ENCODE data around the gene CGRRF1. TPM values are rescaled to one million over a fixed set of nuclear protein-coding genes. Genes with fewer than 3 reads are reported as not detected.

Gene CGRRF1
- total and polyA plus RNA-seq, 2 of the 13 experiments (the other 11 are each of a cell fraction or from before 2014, with no cell fraction given): 16.8 to 18.2 TPM

DNA sequence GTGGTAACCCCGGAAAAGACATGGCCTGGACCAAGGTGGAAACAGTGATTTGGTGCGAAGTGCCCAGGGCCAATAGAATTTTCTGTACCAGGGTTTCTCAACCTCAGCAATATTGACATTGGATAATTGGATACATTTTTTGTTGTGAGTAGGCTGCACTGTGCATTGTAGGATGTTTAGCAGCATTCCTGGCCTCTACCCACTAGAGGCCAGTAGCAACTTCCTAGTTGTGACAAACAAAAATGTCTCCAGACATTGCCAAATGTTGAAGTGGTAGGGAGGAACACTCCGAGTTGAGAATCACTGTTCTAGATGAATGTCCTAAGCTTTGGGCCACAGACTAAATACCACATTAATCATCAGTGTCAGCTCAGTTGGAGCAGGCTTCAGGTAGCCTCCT is 6.2 kb upstream of the CGRRF1 start (continued):
- TF ChIP-seq ZNF180 (CRISPR knock-in tag; IDR thresholded peaks at IDR 0.05; ENCODE audit: borderline replicate concordance, low read depth) (no peak), AGO2 (optimal IDR thresholded peaks at IDR 0.05; ENCODE audit: low read depth, low read length) (no peak), HNF4G (IDR thresholded peaks at IDR 0.05; ENCODE audit: borderline replicate concordance, low read depth, low read length) (no peak), HNF4G (CRISPR knock-in tag; IDR thresholded peaks at IDR 0.05; ENCODE audit: borderline replicate concordance, low read depth) (no peak), ZFP36L2 (CRISPR knock-in tag; IDR thresholded peaks at IDR 0.05) (no peak), ZNF607 (CRISPR knock-in tag; IDR thresholded peaks at IDR 0.05; ENCODE audit: borderline replicate concordance) (no peak), CBX2 (IDR thresholded peaks at IDR 0.05; ENCODE audit: low read depth, low read length) (no peak), CBX2 (CRISPR knock-in tag; IDR thresholded peaks at IDR 0.05; ENCODE audit: low read depth) (no peak), HNRNPLL (IDR thresholded peaks at IDR 0.05; ENCODE audit: low read depth, low read length, poor library complexity, severe bottlenecking) (no peak), ZKSCAN1 (IDR thresholded peaks at IDR 0.05; ENCODE audit: low read length) (0 out of 2 replicates have a peak, but pooled peaks have one; percentile 35), MEIS1 (CRISPR knock-in tag; IDR thresholded peaks at IDR 0.05; ENCODE audit: borderline replicate concordance) (no peak), CREB1 (IDR thresholded peaks at IDR 0.05) (no peak), CREB1 (CRISPR knock-in tag; IDR thresholded peaks at IDR 0.05) (no peak), LCORL (IDR thresholded peaks at IDR 0.05) (no peak), LCORL (CRISPR knock-in tag; IDR thresholded peaks at IDR 0.05) (0 out of 2 replicates have a peak, but pooled peaks have one; percentile 44), EED (CRISPR knock-in tag; IDR thresholded peaks at IDR 0.05) (no peak), ZNF749 (CRISPR knock-in tag; IDR thresholded peaks at IDR 0.05; ENCODE audit: borderline replicate concordance) (no peak), MAF1 (CRISPR knock-in tag; IDR thresholded peaks at IDR 0.05; ENCODE audit: borderline replicate concordance) (no peak)
- TF ChIP-seq, protein P1, sequence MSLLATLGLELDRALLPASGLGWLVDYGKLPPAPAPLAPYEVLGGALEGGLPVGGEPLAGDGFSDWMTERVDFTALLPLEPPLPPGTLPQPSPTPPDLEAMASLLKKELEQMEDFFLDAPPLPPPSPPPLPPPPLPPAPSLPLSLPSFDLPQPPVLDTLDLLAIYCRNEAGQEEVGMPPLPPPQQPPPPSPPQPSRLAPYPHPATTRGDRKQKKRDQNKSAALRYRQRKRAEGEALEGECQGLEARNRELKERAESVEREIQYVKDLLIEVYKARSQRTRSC (CRISPR knock-in tag; IDR thresholded peaks at IDR 0.05; ENCODE audit: low read depth): no peak
- TF ChIP-seq, protein P2, sequence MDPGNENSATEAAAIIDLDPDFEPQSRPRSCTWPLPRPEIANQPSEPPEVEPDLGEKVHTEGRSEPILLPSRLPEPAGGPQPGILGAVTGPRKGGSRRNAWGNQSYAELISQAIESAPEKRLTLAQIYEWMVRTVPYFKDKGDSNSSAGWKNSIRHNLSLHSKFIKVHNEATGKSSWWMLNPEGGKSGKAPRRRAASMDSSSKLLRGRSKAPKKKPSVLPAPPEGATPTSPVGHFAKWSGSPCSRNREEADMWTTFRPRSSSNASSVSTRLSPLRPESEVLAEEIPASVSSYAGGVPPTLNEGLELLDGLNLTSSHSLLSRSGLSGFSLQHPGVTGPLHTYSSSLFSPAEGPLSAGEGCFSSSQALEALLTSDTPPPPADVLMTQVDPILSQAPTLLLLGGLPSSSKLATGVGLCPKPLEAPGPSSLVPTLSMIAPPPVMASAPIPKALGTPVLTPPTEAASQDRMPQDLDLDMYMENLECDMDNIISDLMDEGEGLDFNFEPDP (CRISPR knock-in tag; conservative IDR thresholded peaks at IDR 0.05): no peak
- TF ChIP-seq, protein P3, sequence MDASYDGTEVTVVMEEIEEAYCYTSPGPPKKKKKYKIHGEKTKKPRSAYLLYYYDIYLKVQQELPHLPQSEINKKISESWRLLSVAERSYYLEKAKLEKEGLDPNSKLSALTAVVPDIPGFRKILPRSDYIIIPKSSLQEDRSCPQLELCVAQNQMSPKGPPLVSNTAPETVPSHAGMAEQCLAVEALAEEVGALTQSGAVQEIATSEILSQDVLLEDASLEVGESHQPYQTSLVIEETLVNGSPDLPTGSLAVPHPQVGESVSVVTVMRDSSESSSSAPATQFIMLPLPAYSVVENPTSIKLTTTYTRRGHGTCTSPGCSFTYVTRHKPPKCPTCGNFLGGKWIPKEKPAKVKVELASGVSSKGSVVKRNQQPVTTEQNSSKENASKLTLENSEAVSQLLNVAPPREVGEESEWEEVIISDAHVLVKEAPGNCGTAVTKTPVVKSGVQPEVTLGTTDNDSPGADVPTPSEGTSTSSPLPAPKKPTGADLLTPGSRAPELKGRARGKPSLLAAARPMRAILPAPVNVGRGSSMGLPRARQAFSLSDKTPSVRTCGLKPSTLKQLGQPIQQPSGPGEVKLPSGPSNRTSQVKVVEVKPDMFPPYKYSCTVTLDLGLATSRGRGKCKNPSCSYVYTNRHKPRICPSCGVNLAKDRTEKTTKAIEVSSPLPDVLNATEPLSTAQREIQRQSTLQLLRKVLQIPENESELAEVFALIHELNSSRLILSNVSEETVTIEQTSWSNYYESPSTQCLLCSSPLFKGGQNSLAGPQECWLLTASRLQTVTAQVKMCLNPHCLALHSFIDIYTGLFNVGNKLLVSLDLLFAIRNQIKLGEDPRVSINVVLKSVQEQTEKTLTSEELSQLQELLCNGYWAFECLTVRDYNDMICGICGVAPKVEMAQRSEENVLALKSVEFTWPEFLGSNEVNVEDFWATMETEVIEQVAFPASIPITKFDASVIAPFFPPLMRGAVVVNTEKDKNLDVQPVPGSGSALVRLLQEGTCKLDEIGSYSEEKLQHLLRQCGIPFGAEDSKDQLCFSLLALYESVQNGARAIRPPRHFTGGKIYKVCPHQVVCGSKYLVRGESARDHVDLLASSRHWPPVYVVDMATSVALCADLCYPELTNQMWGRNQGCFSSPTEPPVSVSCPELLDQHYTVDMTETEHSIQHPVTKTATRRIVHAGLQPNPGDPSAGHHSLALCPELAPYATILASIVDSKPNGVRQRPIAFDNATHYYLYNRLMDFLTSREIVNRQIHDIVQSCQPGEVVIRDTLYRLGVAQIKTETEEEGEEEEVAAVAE (CRISPR knock-in tag; IDR thresholded peaks at IDR 0.05; ENCODE audit: borderline replicate concordance): no peak
- TF ChIP-seq, protein P4, sequence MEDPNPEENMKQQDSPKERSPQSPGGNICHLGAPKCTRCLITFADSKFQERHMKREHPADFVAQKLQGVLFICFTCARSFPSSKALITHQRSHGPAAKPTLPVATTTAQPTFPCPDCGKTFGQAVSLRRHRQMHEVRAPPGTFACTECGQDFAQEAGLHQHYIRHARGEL (CRISPR knock-in tag; IDR thresholded peaks at IDR 0.05): no peak
- TF ChIP-seq, protein P5, sequence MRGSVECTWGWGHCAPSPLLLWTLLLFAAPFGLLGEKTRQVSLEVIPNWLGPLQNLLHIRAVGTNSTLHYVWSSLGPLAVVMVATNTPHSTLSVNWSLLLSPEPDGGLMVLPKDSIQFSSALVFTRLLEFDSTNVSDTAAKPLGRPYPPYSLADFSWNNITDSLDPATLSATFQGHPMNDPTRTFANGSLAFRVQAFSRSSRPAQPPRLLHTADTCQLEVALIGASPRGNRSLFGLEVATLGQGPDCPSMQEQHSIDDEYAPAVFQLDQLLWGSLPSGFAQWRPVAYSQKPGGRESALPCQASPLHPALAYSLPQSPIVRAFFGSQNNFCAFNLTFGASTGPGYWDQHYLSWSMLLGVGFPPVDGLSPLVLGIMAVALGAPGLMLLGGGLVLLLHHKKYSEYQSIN (CRISPR knock-in tag; IDR thresholded peaks at IDR 0.05; ENCODE audit: borderline replicate concordance): no peak

Measured in HepG2 (cell line).